Right lobe of liver (tissue), 6 donors: ENCODE measurements around the gene DCAF6. TPM values are rescaled to one million over a fixed set of nuclear protein-coding genes. Genes with fewer than 3 reads are reported as not detected.

Experiments used
- ATAC-seq, 4 donors: fragments of 200-7000 bp; cut with Tn5 transposase; one replicate each; pipeline ENCODE4 v1.9.1; 2020; ENCODE audit warnings: mild to moderate bottlenecking in 4 of 4, moderate library complexity in 4 of 4
- DNase-seq, 3 donors: peaks; one replicate each; pipeline ENCODE4 v3.0.0-alpha.2; 2020
- H3K27ac ChIP-seq, 3 donors: fragments of 200-600 bp; one replicate each; pipeline ENCODE4 v1.8.0; 2022
- H3K27me3 ChIP-seq, 2 donors: fragments of 200-600 bp; one replicate each; pipeline ENCODE4 v1.8.0; 2022
- H3K36me3 ChIP-seq, 4 donors: fragments of 200-600 bp; sonication (generic) in 1 of 4; one replicate each; pipeline versions ENCODE4 v1.5.1 to v1.8.0; 2017 to 2022; ENCODE audit warnings: control low read depth in 1 of 4
- H3K4me1 ChIP-seq, 4 donors: fragments of 200-600 bp; sonication (generic) in 1 of 4; one replicate each; pipeline versions ENCODE4 v1.5.1 to v1.8.0; 2017 to 2022; ENCODE audit warnings: control low read depth in 1 of 4
- H3K4me3 ChIP-seq, 3 donors: fragments of 200-600 bp; one replicate each; pipeline ENCODE4 v1.8.0; 2022
- H3K9me3 ChIP-seq, 4 donors: fragments of 200-600 bp; sonication (generic) in 1 of 4; one replicate each; pipeline versions ENCODE4 v1.5.1 to v1.8.0; 2017 to 2022; ENCODE audit warnings: control low read depth in 1 of 4
- CTCF ChIP-seq, 4 donors: fragments of 200-600 bp in 3 of 4; fragments of 450-650 bp in 1 of 4; IDR thresholded peaks; one replicate each; pipeline versions ENCODE4 v1.5.1 to v1.8.0; 2016 to 2022; ENCODE audit warnings: antibody characterized with exemption in 4 of 4, mild to moderate bottlenecking in 2 of 4
- POLR2A ChIP-seq: fragments of 450-650 bp; IDR thresholded peaks from one replicate; pipeline ENCODE4 v1.6.1; 2017; ENCODE audit warnings: antibody characterized with exemption, mild to moderate bottlenecking
- WGBS: methylation state at CpG from one replicate; pipeline ENCODE4 v1.1.6; 2018; ENCODE audit warnings: low coverage, low lambda C conversion rate; ENCODE audit not compliant: insufficient coverage; ENCODE audit errors: missing lambda C conversion rate; 5-methylcytosine and 5-hydroxymethylcytosine counted together
- intact Hi-C, 2 donors: fragments of 100-400 bp; cut with DNase I; formaldehyde crosslinking; loops; one replicate each; pipeline versions ENCODE4 v1.11.2 to v1.14.1; 2022
- total RNA-seq, 6 experiments: library from RNA; depleted of rRNA in 2 of 6; stranded (reverse); fragments of >200 nt in 2 of 6; fragmentation: NEBNext Ultra II Directional in 3 of 6; extraction: Animal tissue kit (Norgen Biotek cat#: 25700) in 3 of 6; gene quantifications; one replicate each; pipeline versions ENCODE4 v1.1.0 to v1.2.4, GENCODE V29; 2016 to 2023
- donor health status: DM: no; HTN: yes; CAD: no.
- donor health status: DM: no; HTN: no; CAD: no.
- donor health status: DM: no; HTN: no; CAD: no.
- donor health status: DM: no; HTN: yes; CAD: no.
- donor health status: DM: no; HTN: yes; CAD: no.

Gene DCAF6
- total RNA-seq, 6 experiments from 2014 or later: 35.8 to 65.9 (median 48.8) TPM

GRCh38 chr1:167991546-167991945, 55.1 kb downstream of the DCAF6 start:
- H3K36me3 ChIP-seq: peaks cover 0 to 12% (median 8%) of the 10 kb centered on the region in 4 donors
- H3K4me1 ChIP-seq: peaks cover 0 to 18% (median 4%) of the 10 kb centered on the region in 4 donors
- no peak for DNase-seq
- 86% methylated on average over 1 of the region's 2 CpGs for WGBS
- no peaks in the 10 kb centered on the region for H3K9me3 ChIP-seq
- H3K4me3 ChIP-seq: no peak overlapping the region
- H3K27me3 ChIP-seq: no peaks in the 10 kb centered on the region
- no peak for TF ChIP-seq POLR2A
- TF ChIP-seq CTCF (IDR thresholded peaks at IDR 0.05): no peak
- ATAC-seq: peak in 1 of 4 donors; percentile 22
- intact Hi-C loops: no loop called here
- H3K27ac ChIP-seq: no peak overlapping the region

GRCh38 chr1:167993720-167994119, 57.2 kb downstream of the DCAF6 start:
- TF ChIP-seq CTCF (IDR thresholded peaks at IDR 0.05) (no peak), POLR2A (no peak)
- Histone ChIP-seq H3K9me3 (no peaks in the 10 kb centered on the region), H3K4me1 (peaks cover 0 to 18% (median 4%) of the 10 kb centered on the region in 4 donors), H3K27ac (peak overlapping the region in 1 of 3 donors; percentile 61), H3K27me3 (no peaks in the 10 kb centered on the region), H3K4me3 (no peak overlapping the region), H3K36me3 (peaks cover 0 to 9% (median 7%) of the 10 kb centered on the region in 4 donors)
- WGBS: 75% methylated on average over 2 of the region's 2 CpGs
- ATAC-seq: no peak
- DNase-seq: no peak
- intact Hi-C loops: no loop called here

GRCh38 chr1:167994560-167994959, 58.1 kb downstream of the DCAF6 start:
- H3K4me1 ChIP-seq: peaks cover 0 to 18% (median 4%) of the 10 kb centered on the region in 4 donors
- H3K36me3 ChIP-seq: peaks cover 0 to 9% (median 7%) of the 10 kb centered on the region in 4 donors
- no peaks in the 10 kb centered on the region for H3K9me3 ChIP-seq
- H3K27me3 ChIP-seq: no peaks in the 10 kb centered on the region
- H3K27ac ChIP-seq: peak overlapping the region; percentile 39 to 61 (median 58)
- DNase-seq: no peak
- ATAC-seq: peak; percentile 59 to 79 (median 70)
- no peak overlapping the region for H3K4me3 ChIP-seq
- TF ChIP-seq POLR2A (no peak), CTCF (IDR thresholded peaks at IDR 0.05) (no peak)
- 12% methylated on average over 2 of the region's 2 CpGs for WGBS
- intact Hi-C loops: no loop called here

GRCh38 chr1:167995038-167995437, 58.6 kb downstream of the DCAF6 start:
- peaks cover 0 to 18% (median 4%) of the 10 kb centered on the region in 4 donors for H3K4me1 ChIP-seq
- no peak overlapping the region for H3K4me3 ChIP-seq
- H3K9me3 ChIP-seq: no peaks in the 10 kb centered on the region
- H3K36me3 ChIP-seq: peaks cover 0 to 9% (median 7%) of the 10 kb centered on the region in 4 donors
- intact Hi-C loops: no loop called here
- peak overlapping the region in 2 of 3 donors; percentile 58 to 61 for H3K27ac ChIP-seq
- 49% methylated on average over 3 of the region's 3 CpGs for WGBS
- peak; percentile 30 to 73 (median 56) for ATAC-seq
- TF ChIP-seq CTCF (IDR thresholded peaks at IDR 0.05): no peak
- TF ChIP-seq POLR2A: no peak
- DNase-seq: no peak
- H3K27me3 ChIP-seq: no peaks in the 10 kb centered on the region
